H1 (cell line): ENCODE results near the gene FLNC. TPM values are rescaled to one million over a fixed set of nuclear protein-coding genes. Genes with fewer than 3 reads are reported as not detected.

Experiments
- CTCF ChIA-PET: fragments of 300-600 bp; sonication (Branson Sonifier 250); formaldehyde crosslinking; loops from one replicate; lab custom pipeline; 2021; ENCODE audit not compliant: partially characterized antibody; lab: Charles Lee
- POLR2A ChIA-PET: fragments of 300-600 bp; sonication (Branson Sonifier 250); formaldehyde crosslinking; loops from one replicate; lab custom pipeline; 2021; ENCODE audit warnings: inconsistent platforms; ENCODE audit not compliant: partially characterized antibody; lab: Charles Lee
- DNase-seq, 2 experiments: peaks; one replicate each; pipeline versions ENCODE4 v3.0.0 to v3.0.0-alpha.2; 2010 to 2022; ENCODE audit warnings: low spot score in 2 of 2, low read depth in 1 of 2, mixed read lengths in 1 of 2
- FAIRE-seq: peaks from 2 replicates; lab custom pipeline; 2011; peaks lifted over from hg19 to GRCh38; lab: Jason Lieb, UNC
- H2AFZ ChIP-seq: 2 replicates; pipeline ENCODE4 v1.8.1; 2012; ENCODE audit warnings: low read length, inconsistent platforms
- H2AK5ac ChIP-seq: 2 replicates; pipeline ENCODE4 v1.6.1; 2013; ENCODE audit warnings: low read depth, low read length
- H2BK120ac ChIP-seq: replicated peaks from 2 replicates; pipeline ENCODE3; 2013; ENCODE audit warnings: low read depth, low read length, inconsistent platforms
- H2BK12ac ChIP-seq: 2 replicates; pipeline ENCODE4 v1.6.1; 2013; ENCODE audit warnings: low read depth, low read length
- H2BK15ac ChIP-seq: 2 replicates; pipeline ENCODE4 v1.6.1; 2013; ENCODE audit warnings: low read length
- H2BK20ac ChIP-seq: 2 replicates; pipeline ENCODE4 v1.6.1; 2013; ENCODE audit warnings: low read length
- H2BK5ac ChIP-seq: 2 replicates; pipeline ENCODE4 v1.6.1; 2013; ENCODE audit warnings: low read depth, low read length
- H3K14ac ChIP-seq: 2 replicates; pipeline ENCODE4 v1.6.1; 2013; ENCODE audit warnings: inconsistent platforms; ENCODE audit not compliant: insufficient read length
- H3K18ac ChIP-seq: 2 replicates; pipeline ENCODE4 v1.6.1; 2013; ENCODE audit warnings: low read length; ENCODE audit errors: extremely low read depth
- H3K23ac ChIP-seq: 2 replicates; pipeline ENCODE4 v1.6.1; 2013; ENCODE audit warnings: inconsistent platforms; ENCODE audit not compliant: insufficient read length
- H3K23me2 ChIP-seq: 2 replicates; pipeline ENCODE4 v1.6.1; 2013; ENCODE audit warnings: low read depth, low read length
- H3K27ac ChIP-seq: 2 replicates; pipeline ENCODE4 v1.6.1; 2011; ENCODE audit warnings: low read depth, low read length, inconsistent platforms
- H3K27me3 ChIP-seq, 4 experiments: replicated peaks in 1 of 4; 1 replicate in 1 of 4; 2 replicates in 3 of 4; pipeline versions ENCODE4 v1.6.1 to v1.8.1; 2011 to 2013; ENCODE audit warnings: low read length in 3 of 4, mild to moderate bottlenecking in 3 of 4, inconsistent platforms in 2 of 4, mixed read lengths in 2 of 4, moderate library complexity in 1 of 4; ENCODE audit not compliant: control insufficient read depth in 3 of 4, insufficient read depth in 3 of 4; ENCODE audit errors: extremely low read depth in 1 of 4
- H3K36me3 ChIP-seq, 4 experiments: 2 replicates each; pipeline versions ENCODE4 v1.6.1 to v1.8.1; 2011 to 2013; ENCODE audit warnings: mild to moderate bottlenecking in 4 of 4, low read length in 3 of 4, moderate library complexity in 2 of 4, control low read depth in 1 of 4, inconsistent platforms in 1 of 4; ENCODE audit not compliant: insufficient read depth in 4 of 4, control insufficient read depth in 2 of 4
- H3K4ac ChIP-seq: replicated peaks from 2 replicates; pipeline ENCODE3; 2013; ENCODE audit warnings: low read length, low read depth, mixed read lengths, inconsistent platforms; ENCODE audit not compliant: insufficient read length
- H3K4me1 ChIP-seq, 4 experiments: replicated peaks in 1 of 4; 1 replicate in 1 of 4; 2 replicates in 3 of 4; pipeline versions ENCODE4 v1.6.1 to v1.8.1; 2011 to 2013; ENCODE audit warnings: low read length in 3 of 4, inconsistent platforms in 2 of 4, mixed read lengths in 1 of 4; ENCODE audit not compliant: insufficient read depth in 4 of 4, control insufficient read depth in 3 of 4
- H3K4me2 ChIP-seq, 2 experiments: 2 replicates each; pipeline versions ENCODE4 v1.6.1 to v1.8.1; 2011 to 2013; ENCODE audit warnings: low read depth in 2 of 2, low read length in 2 of 2, control low read depth in 1 of 2, inconsistent platforms in 1 of 2, mild to moderate bottlenecking in 1 of 2; ENCODE audit not compliant: insufficient read depth in 1 of 2
- H3K4me3 ChIP-seq, 4 experiments: fragments of 200-600, 300-600 bp in 1 of 4; sonication (generic), shearing (Covaris generic), sonication (Bioruptor Twin) in 1 of 4; 2 replicates each; pipeline versions ENCODE4 v1.5.1 to v1.8.1; 2011 to 2016; ENCODE audit warnings: low read length in 4 of 4, low read depth in 3 of 4, control low read depth in 2 of 4, inconsistent platforms in 2 of 4, mild to moderate bottlenecking in 2 of 4, mixed read lengths in 1 of 4, moderate library complexity in 1 of 4; ENCODE audit not compliant: insufficient read depth in 2 of 4; ENCODE audit errors: extremely low read depth in 1 of 4
- H3K56ac ChIP-seq: replicated peaks from 2 replicates; pipeline ENCODE3; 2013; ENCODE audit warnings: low read depth, mild to moderate bottlenecking, mixed read lengths, low read length, inconsistent platforms; ENCODE audit not compliant: insufficient read length
- H3K79me1 ChIP-seq: 2 replicates; pipeline ENCODE4 v1.6.1; 2013; ENCODE audit warnings: low read depth, low read length, control low read depth
- H3K79me2 ChIP-seq, 2 experiments: 2 replicates each; pipeline versions ENCODE4 v1.6.1 to v1.8.1; 2012 to 2013; ENCODE audit warnings: low read length in 2 of 2, mild to moderate bottlenecking in 2 of 2, inconsistent platforms in 1 of 2; ENCODE audit not compliant: insufficient read depth in 2 of 2, control insufficient read depth in 1 of 2
- H3K9ac ChIP-seq, 4 experiments: replicated peaks in 1 of 4; 1 replicate in 1 of 4; 2 replicates in 3 of 4; pipeline versions ENCODE4 v1.6.1 to v1.8.1; 2011 to 2013; ENCODE audit warnings: low read depth in 3 of 4, low read length in 3 of 4, control low read depth in 2 of 4, mild to moderate bottlenecking in 2 of 4, moderate library complexity in 2 of 4, inconsistent platforms in 1 of 4; ENCODE audit errors: extremely low read depth in 1 of 4
- H3K9me3 ChIP-seq, 2 experiments: 2 replicates each; pipeline versions ENCODE4 v1.6.1 to v1.8.1; 2012 to 2013; ENCODE audit warnings: mild to moderate bottlenecking in 2 of 2, moderate library complexity in 2 of 2, control low read depth in 1 of 2, inconsistent platforms in 1 of 2, low read depth in 1 of 2, low read length in 1 of 2, mixed read lengths in 1 of 2; ENCODE audit not compliant: insufficient read depth in 2 of 2
- H4K20me1 ChIP-seq, 2 experiments: replicated peaks in 1 of 2; 2 replicates each; pipeline versions ENCODE3 to v1.8.1; 2011 to 2013; ENCODE audit warnings: inconsistent platforms in 2 of 2, low read length in 2 of 2, mild to moderate bottlenecking in 1 of 2; ENCODE audit not compliant: insufficient read depth in 2 of 2, control insufficient read depth in 1 of 2
- H4K5ac ChIP-seq: 2 replicates; pipeline ENCODE4 v1.6.1; 2013; ENCODE audit warnings: low read length, low read depth, mixed read lengths, inconsistent platforms; ENCODE audit not compliant: insufficient read length
- H4K8ac ChIP-seq: 2 replicates; pipeline ENCODE4 v1.8.0; 2013; ENCODE audit warnings: mild to moderate bottlenecking, moderate library complexity, low read length, inconsistent platforms; ENCODE audit not compliant: insufficient read depth; ENCODE audit errors: extremely low read depth
- H4K91ac ChIP-seq: replicated peaks from 2 replicates; pipeline ENCODE3; 2013; ENCODE audit warnings: low read length, mixed read lengths, inconsistent platforms; ENCODE audit not compliant: insufficient read length
- CHD2 ChIP-seq: IDR thresholded peaks from 2 replicates; pipeline ENCODE4 v1.6.1; 2012; ENCODE audit warnings: low read length, improper control_type of control experiment
- CTCF ChIP-seq, 3 experiments: IDR thresholded peaks; 1 replicate in 2 of 3; 2 replicates in 1 of 3; pipeline versions ENCODE4 v1.5.1 to v1.6.1; 2011; ENCODE audit warnings: low read length in 3 of 3, mild to moderate bottlenecking in 3 of 3, inconsistent platforms in 2 of 3, low read depth in 1 of 3, moderate library complexity in 1 of 3; ENCODE audit not compliant: insufficient read depth in 1 of 3; ENCODE audit errors: control extremely low read depth in 1 of 3
- EZH2 ChIP-seq: fragments of 200-600 bp; sonication (generic); IDR thresholded peaks from 2 replicates; pipeline ENCODE4 v1.7.1; 2012; ENCODE audit warnings: low read depth, mild to moderate bottlenecking, moderate library complexity, low read length, inconsistent platforms; ENCODE audit not compliant: severe bottlenecking
- FOSL1 ChIP-seq: IDR thresholded peaks from 2 replicates; pipeline ENCODE4 v1.6.1; 2011; ENCODE audit warnings: mild to moderate bottlenecking, low read depth, low read length, moderate library complexity; ENCODE audit not compliant: insufficient read depth
- JUN ChIP-seq: IDR thresholded peaks from 2 replicates; pipeline ENCODE4 v1.6.1; 2011; ENCODE audit warnings: low read depth, mild to moderate bottlenecking, improper control_type of control experiment, low read length
- TAF7 ChIP-seq: optimal IDR thresholded peaks from 2 replicates; pipeline ENCODE3; 2011; ENCODE audit warnings: low read depth, mild to moderate bottlenecking, inconsistent platforms, low read length, moderate library complexity, borderline replicate concordance
- TBP ChIP-seq: IDR thresholded peaks from 2 replicates; pipeline ENCODE4 v1.6.1; 2011; ENCODE audit warnings: low read depth, low read length, improper control_type of control experiment
- USF2 ChIP-seq: IDR thresholded peaks from 2 replicates; pipeline ENCODE4 v1.6.1; 2011; ENCODE audit warnings: low read length, improper control_type of control experiment
- WGBS, 2 experiments: shearing (Covaris generic) in 1 of 2; methylation state at CpG; one replicate each; pipeline versions ENCODE4 v1.1.6 to v1.1.7; 2013 to 2015; ENCODE audit warnings: low lambda C conversion rate in 2 of 2, mixed read lengths in 2 of 2, inconsistent platforms in 1 of 2, low coverage in 1 of 2, missing lambda C conversion rate in 1 of 2; ENCODE audit not compliant: insufficient replicate concordance in 2 of 2, insufficient coverage in 1 of 2, insufficient read length in 1 of 2; ENCODE audit errors: extremely low coverage in 1 of 2, missing lambda C conversion rate in 1 of 2; 5-methylcytosine and 5-hydroxymethylcytosine counted together
- polyA plus RNA-seq, 7 experiments: library from polyadenylated mRNA; depleted of rRNA in 3 of 7; stranded (reverse) in 5 of 7; unstranded in 2 of 7; fragments of >200 nt in 5 of 7; fragments of 200-250 nt in 2 of 7; gene quantifications; 1 replicate in 5 of 7; 2 replicates in 1 of 7; 4 replicates in 1 of 7; pipeline versions ENCODE4 v1.2.1 to v1.2.3, GENCODE V29; 2011 to 2013; ENCODE audit warnings: missing spikeins in 2 of 7, mixed read lengths in 2 of 7
- total RNA-seq: library from RNA; stranded (reverse); fragmentation: NEBNext Ultra II Directional; extraction: Animal tissue kit (Norgen Biotek cat#: 25700); gene quantifications from 2 replicates; pipeline ENCODE4 v1.2.1, GENCODE V29; 2021

The FLNC gene
- total and polyA plus RNA-seq, 2 of the 8 experiments (the other 6 are each of a cell fraction or from before 2014, with no cell fraction given) = 1.9 to 10.7 TPM

GRCh38 chr7:128891942-128892269, 61.7 kb downstream of the FLNC start:
- H3K4me1 ChIP-seq = peaks cover 0 to 19% (median 10%) of the 10 kb centered on the region in 4 experiments; a peak in 5 of 7 replicates
- no peak overlapping the region; the same call in 1 of the 2 replicates for H2AFZ ChIP-seq
- no peak overlapping the region for H2BK5ac ChIP-seq
- no peak overlapping the region for H3K14ac ChIP-seq
- H3K79me1 ChIP-seq = 0 out of 2 replicates have a peak, but pooled peaks cover 7% of the 10 kb centered on the region
- H3K27me3 ChIP-seq = peaks cover 0 to 7% (median 4%) of the 10 kb centered on the region in 4 experiments; a peak in 4 of 7 replicates
- peak overlapping the region; percentile 39; the same call in 1 of the 2 replicates for H2BK12ac ChIP-seq
- H3K36me3 ChIP-seq = no peaks in the 10 kb centered on the region
- H4K5ac ChIP-seq = no peak overlapping the region
- H2BK20ac ChIP-seq = 0 out of 2 replicates have a peak overlapping the region, but pooled peaks have one; percentile 72
- H3K9ac ChIP-seq = no peak overlapping the region
- H3K4me2 ChIP-seq = peak overlapping the region; percentile 30 to 83; a peak in 2 of 4 replicates
- H2BK120ac ChIP-seq = peak overlapping the region; percentile 47
- WGBS, 2 experiments = 93% methylated on average over 9 of the region's 11 CpGs; no CpG with 5 or more reads in 1 of the 2 experiments
- no peaks in the 10 kb centered on the region for H3K9me3 ChIP-seq
- POLR2A ChIA-PET = no interaction called here
- peak overlapping the region in 1 of 4 experiments; percentile 66; a peak in 1 of 8 replicates for H3K4me3 ChIP-seq
- no peak overlapping the region for H4K8ac ChIP-seq
- no peak overlapping the region; the same call in 1 of the 2 replicates for H2AK5ac ChIP-seq
- peak overlapping the region; percentile 60; the same call in 1 of the 2 replicates for H3K18ac ChIP-seq
- DNase-seq (no peak), FAIRE-seq (no peak)
- peaks cover 0 to 13% of the 10 kb centered on the region in 2 experiments for H4K20me1 ChIP-seq
- H3K56ac ChIP-seq = no peak overlapping the region
- H2BK15ac ChIP-seq = peak overlapping the region; percentile 94
- no peak overlapping the region for H3K23ac ChIP-seq
- no peak for TF ChIP-seq CHD2
- no peak for TF ChIP-seq TAF7
- TF ChIP-seq TBP = no peak
- TF ChIP-seq JUN = no peak
- TF ChIP-seq CTCF (IDR thresholded peaks at IDR 0.05; ENCODE audit: control extremely low read depth in 1 of 3, insufficient read depth in 1 of 3, low read depth in 1 of 3, low read length in 3 of 3) = no peak
- TF ChIP-seq FOSL1 = no peak
- TF ChIP-seq USF2 = no peak
- TF ChIP-seq EZH2 = no peak
- TF ChIP-seq, all 59 proteins: peak for 0
- no peak overlapping the region for H3K4ac ChIP-seq
- H3K79me2 ChIP-seq = no peaks in the 10 kb centered on the region
- H3K27ac ChIP-seq = no peak overlapping the region
- CTCF ChIA-PET = interaction anchor here (0.6 to 2.5 kb wide), 3 partner anchors 11 to 174 kb away, joined by 3 to 8 read pairs (median 3); no protein-coding TSS in a partner anchor
- H4K91ac ChIP-seq = no peak overlapping the region
- H3K23me2 ChIP-seq = peaks cover 20% of the 10 kb centered on the region; the same call in 1 of the 2 replicates
